IMR-90 (cell line): ENCODE data around the gene SLC12A1. TPM values are rescaled to one million over a fixed set of nuclear protein-coding genes. Genes with fewer than 3 reads are reported as not detected.
A peak's percentile ranks its signal among the peaks of the same experiment; 100 is the strongest.

ENCODE experiments used
- ATAC-seq: fragments of 200-7000 bp; cut with Tn5 transposase; 2 replicates; pipeline ENCODE4 v1.9.1; 2020; ENCODE audit warnings: low read depth, mild to moderate bottlenecking, moderate library complexity
- BruUV-seq: library from RNA; stranded (reverse); fragments of 400-500 nt; replicated peaks from 2 replicates; lab custom pipeline; 2021; lab: Mats Ljungman, UMichigan
- CTCF ChIA-PET: fragments of 300-600 bp; formaldehyde crosslinking; extraction: SDS; loops from one replicate; lab custom pipeline; 2021; ENCODE audit warnings: antibody characterized with exemption; lab: Yijun Ruan, JAX
- POLR2A ChIA-PET: fragments of 300-600 bp; sonication (Branson Sonifier 250); formaldehyde crosslinking; loops from one replicate; lab custom pipeline; 2022; ENCODE audit warnings: antibody characterized with exemption; ENCODE audit not compliant: unreplicated experiment; lab: Charles Lee
- DNase-seq: peaks from one replicate; pipeline ENCODE4 v3.0.0; 2013
- H2AFZ ChIP-seq: replicated peaks from 2 replicates; pipeline ENCODE3; 2013; ENCODE audit warnings: low read length, mild to moderate bottlenecking; ENCODE audit not compliant: poor library complexity
- H2AK5ac ChIP-seq: 2 replicates; pipeline ENCODE4 v1.6.1; 2013; ENCODE audit warnings: low read depth, low read length, inconsistent platforms
- H2AK9ac ChIP-seq: replicated peaks from 2 replicates; pipeline ENCODE3; 2013; ENCODE audit warnings: mild to moderate bottlenecking, low read depth, low read length, moderate library complexity; ENCODE audit not compliant: poor library complexity
- H2BK120ac ChIP-seq: 2 replicates; pipeline ENCODE4 v1.6.1; 2013; ENCODE audit warnings: low read depth, low read length, inconsistent platforms
- H2BK15ac ChIP-seq: 3 replicates; pipeline ENCODE4 v1.6.1; 2013; ENCODE audit warnings: low read depth, low read length, inconsistent platforms
- H2BK20ac ChIP-seq: 2 replicates; pipeline ENCODE4 v1.6.1; 2013; ENCODE audit warnings: low read depth, mild to moderate bottlenecking, inconsistent platforms, low read length, moderate library complexity
- H2BK5ac ChIP-seq: 2 replicates; pipeline ENCODE4 v1.6.1; 2013; ENCODE audit warnings: mild to moderate bottlenecking, low read depth, low read length, inconsistent platforms; ENCODE audit not compliant: poor library complexity, severe bottlenecking
- H3K14ac ChIP-seq: replicated peaks from 2 replicates; pipeline ENCODE4 v1.6.1; 2013; ENCODE audit warnings: low read depth, low read length, inconsistent platforms
- H3K18ac ChIP-seq: 2 replicates; pipeline ENCODE4 v1.6.1; 2013; ENCODE audit warnings: low read depth, low read length, control low read depth
- H3K23ac ChIP-seq: 2 replicates; pipeline ENCODE4 v1.6.1; 2013; ENCODE audit warnings: low read depth, low read length, inconsistent platforms
- H3K27ac ChIP-seq: 2 replicates; pipeline ENCODE4 v1.5.1; 2013; ENCODE audit warnings: mild to moderate bottlenecking, control low read depth, low read length; ENCODE audit not compliant: insufficient read depth
- H3K27me3 ChIP-seq: 2 replicates; pipeline ENCODE4 v1.6.1; 2013; ENCODE audit warnings: low read length; ENCODE audit not compliant: control insufficient read depth, insufficient read depth
- H3K36me3 ChIP-seq: 2 replicates; pipeline ENCODE4 v1.6.1; 2013; ENCODE audit warnings: low read length, mixed read lengths; ENCODE audit not compliant: control insufficient read depth, insufficient read depth
- H3K4ac ChIP-seq: 2 replicates; pipeline ENCODE4 v1.6.1; 2013; ENCODE audit warnings: low read depth, low read length, inconsistent platforms
- H3K4me1 ChIP-seq: 2 replicates; pipeline ENCODE4 v1.6.1; 2013; ENCODE audit warnings: low read length, mixed read lengths; ENCODE audit not compliant: control insufficient read depth, insufficient read depth
- H3K4me2 ChIP-seq: 2 replicates; pipeline ENCODE4 v1.6.1; 2013; ENCODE audit warnings: low read depth, mild to moderate bottlenecking, control low read depth, low read length, moderate library complexity
- H3K4me3 ChIP-seq: 2 replicates; pipeline ENCODE4 v1.5.1; 2013; ENCODE audit warnings: low read depth, mild to moderate bottlenecking, control low read depth, low read length, moderate library complexity; ENCODE audit not compliant: insufficient read depth
- H3K56ac ChIP-seq: 2 replicates; pipeline ENCODE4 v1.6.1; 2013; ENCODE audit warnings: low read length, inconsistent platforms; ENCODE audit not compliant: insufficient read depth; ENCODE audit errors: extremely low read depth
- H3K79me1 ChIP-seq, 2 experiments: 2 replicates each; pipeline ENCODE4 v1.6.1; 2013; ENCODE audit warnings: low read length in 2 of 2, inconsistent platforms in 1 of 2, low read depth in 1 of 2
- H3K9ac ChIP-seq: 2 replicates; pipeline ENCODE4 v1.6.1; 2013; ENCODE audit warnings: low read depth, low read length, control low read depth
- H3K9me1 ChIP-seq: 2 replicates; pipeline ENCODE4 v1.6.1; 2013; ENCODE audit warnings: low read length, inconsistent platforms; ENCODE audit not compliant: insufficient read depth
- H3K9me3 ChIP-seq: 2 replicates; pipeline ENCODE4 v1.6.1; 2013; ENCODE audit warnings: low read length; ENCODE audit not compliant: control insufficient read depth, insufficient read depth
- H4K20me1 ChIP-seq: 2 replicates; pipeline ENCODE4 v1.6.1; 2013; ENCODE audit warnings: low read length, inconsistent platforms; ENCODE audit not compliant: insufficient read depth
- H4K5ac ChIP-seq: 2 replicates; pipeline ENCODE4 v1.6.1; 2013; ENCODE audit warnings: mild to moderate bottlenecking, low read depth, low read length, control low read depth
- H4K8ac ChIP-seq, 2 experiments: 2 replicates each; pipeline ENCODE4 v1.6.1; 2013; ENCODE audit warnings: low read depth in 2 of 2, low read length in 2 of 2, control low read depth in 1 of 2, inconsistent platforms in 1 of 2
- H4K91ac ChIP-seq: 2 replicates; pipeline ENCODE4 v1.6.1; 2013; ENCODE audit warnings: low read depth, low read length, inconsistent platforms; ENCODE audit not compliant: insufficient read depth
- CEBPB ChIP-seq: IDR thresholded peaks from 2 replicates; pipeline ENCODE4 v1.6.1; 2012; ENCODE audit warnings: low read depth, low read length, improper control_type of control experiment
- ELK1 ChIP-seq: fragments of 150-350 bp; IDR thresholded peaks from 2 replicates; pipeline ENCODE4 v1.6.1; 2016; ENCODE audit warnings: low read depth, mild to moderate bottlenecking, low read length, moderate library complexity, borderline replicate concordance
- MAZ ChIP-seq: IDR thresholded peaks from 2 replicates; pipeline ENCODE4 v1.6.1; 2012; ENCODE audit warnings: low read depth, mild to moderate bottlenecking, low read length, improper control_type of control experiment, moderate library complexity, borderline replicate concordance
- POLR2A ChIP-seq: IDR thresholded peaks from 2 replicates; pipeline ENCODE4 v1.6.1; 2012; ENCODE audit warnings: mild to moderate bottlenecking, low read depth, low read length
- WGBS, 2 experiments: methylation state at CpG; one replicate each; pipeline versions ENCODE4 v1.1.5 to v1.1.7; 2013; ENCODE audit warnings: missing lambda C conversion rate in 2 of 2; ENCODE audit not compliant: insufficient read length in 1 of 2; ENCODE audit errors: extremely low coverage in 2 of 2; 5-methylcytosine and 5-hydroxymethylcytosine counted together
- dilution Hi-C: fragments of 300-500 bp; cut with HindIII; formaldehyde crosslinking; loops from one replicate; pipeline ENCODE4 v1.14.3; 2018; ENCODE audit warnings: low sequenced_read_pairs; ENCODE audit not compliant: unreplicated experiment
- in situ Hi-C: fragments of 300-500 bp; cut with MboI; formaldehyde crosslinking; loops from 3 replicates; pipeline ENCODE4 v1.14.3; 2019; ENCODE audit warnings: low sequenced_read_pairs, inconsistent platforms, mixed read lengths
- intact Hi-C: fragments of 100-400 bp; cut with micrococcal nuclease; formaldehyde crosslinking; loops from 2 replicates; pipeline ENCODE4 v1.10.0; 2022
- polyA plus RNA-seq, 3 experiments: library from polyadenylated mRNA; depleted of rRNA; stranded (reverse); fragments of >200 nt; gene quantifications; 2 replicates each; pipeline ENCODE4 v1.2.3, GENCODE V29; 2012; ENCODE audit warnings: low replicate concordance in 1 of 3
- total RNA-seq: library from RNA; depleted of rRNA; stranded (reverse); fragments of >200 nt; gene quantifications from 2 replicates; pipeline ENCODE4 v1.2.3, GENCODE V29; 2012

The SLC12A1 gene
- total and polyA plus RNA-seq, 2 of the 4 experiments (the other 2 are of a cell fraction): not detected

DNA sequence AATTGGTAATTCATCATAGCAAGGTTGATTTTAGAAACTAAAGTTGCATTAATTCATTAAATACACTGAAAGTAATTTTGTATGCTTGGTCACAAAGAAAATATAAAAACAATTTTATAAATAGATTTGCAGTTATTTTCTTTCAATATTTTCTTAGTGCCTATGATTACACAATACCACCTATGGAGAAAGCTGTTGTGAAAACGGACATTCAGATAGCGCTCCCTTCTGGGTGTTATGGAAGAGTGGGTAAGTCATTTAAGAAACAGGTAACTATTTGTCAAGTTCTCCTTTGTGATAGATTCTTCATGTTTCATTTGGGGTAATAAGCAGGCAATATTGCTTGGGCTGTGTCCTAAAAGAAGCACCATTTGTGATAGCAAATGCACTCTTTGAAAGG is 128.2 kb downstream of the SLC12A1 start:
- Histone ChIP-seq H3K4me1 (peaks cover 3% of the 10 kb centered on the region), H2BK20ac (no peak overlapping the region), H3K56ac (no peak overlapping the region), H2AK9ac (no peak overlapping the region), H2BK15ac (no peak overlapping the region), H3K9me1 (peaks cover 4% of the 10 kb centered on the region), H4K8ac (no peak overlapping the region), H4K20me1 (peaks cover 10% of the 10 kb centered on the region), H3K9ac (no peak overlapping the region), H3K9me3 (no peaks in the 10 kb centered on the region), H3K18ac (no peak overlapping the region), H3K27me3 (no peaks in the 10 kb centered on the region), H2AFZ (no peak overlapping the region), H3K4ac (no peak overlapping the region), H3K79me1 (peaks cover 6 to 40% of the 10 kb centered on the region in 2 experiments; a peak in 3 of 4 replicates), H4K91ac (no peak overlapping the region), H3K14ac (no peak overlapping the region), H2BK120ac (no peak overlapping the region), H2BK5ac (no peak overlapping the region), H2AK5ac (no peak overlapping the region), H3K23ac (no peak overlapping the region), H3K4me3 (no peak overlapping the region), H3K4me2 (no peak overlapping the region), H3K27ac (no peak overlapping the region), H4K5ac (no peak overlapping the region), H3K36me3 (peaks cover 18% of the 10 kb centered on the region)
- TF ChIP-seq MAZ (no peak), CEBPB (peak; percentile 77), ELK1 (no peak), POLR2A (no peak)
- in situ Hi-C loops: no loop called here
- POLR2A ChIA-PET: interaction anchor here (0.5 kb wide), 1 partner anchor 182 kb away, joined by 3 read pairs; no protein-coding TSS in a partner anchor
- DNase-seq: no peak
- CTCF ChIA-PET: no interaction called here
- no peak for ATAC-seq
- dilution Hi-C loops: no loop called here
- intact Hi-C loops: no loop called here
- BruUV-seq: no TSS peak
- no CpG with 5 or more reads among the region's 2 CpGs for WGBS, 2 experiments
